Hematopoietic multipotent progenitor cell treated with erythropoietin and hydrocortisone succinate and interleukin-3 and kit ligand, for 8 days (in vitro differentiated cells): Measurements from ENCODE around the gene SUSD6.
"Not testable (repeated sequence)": the region's sequence is repeated elsewhere in the genome, so short reads cannot be mapped to it uniquely, and the experiment has no call there.

Experiments
- DNase-seq: peaks from one replicate; pipeline ENCODE4 v3.0.0-alpha.2; 2015

Gene SUSD6

DNA sequence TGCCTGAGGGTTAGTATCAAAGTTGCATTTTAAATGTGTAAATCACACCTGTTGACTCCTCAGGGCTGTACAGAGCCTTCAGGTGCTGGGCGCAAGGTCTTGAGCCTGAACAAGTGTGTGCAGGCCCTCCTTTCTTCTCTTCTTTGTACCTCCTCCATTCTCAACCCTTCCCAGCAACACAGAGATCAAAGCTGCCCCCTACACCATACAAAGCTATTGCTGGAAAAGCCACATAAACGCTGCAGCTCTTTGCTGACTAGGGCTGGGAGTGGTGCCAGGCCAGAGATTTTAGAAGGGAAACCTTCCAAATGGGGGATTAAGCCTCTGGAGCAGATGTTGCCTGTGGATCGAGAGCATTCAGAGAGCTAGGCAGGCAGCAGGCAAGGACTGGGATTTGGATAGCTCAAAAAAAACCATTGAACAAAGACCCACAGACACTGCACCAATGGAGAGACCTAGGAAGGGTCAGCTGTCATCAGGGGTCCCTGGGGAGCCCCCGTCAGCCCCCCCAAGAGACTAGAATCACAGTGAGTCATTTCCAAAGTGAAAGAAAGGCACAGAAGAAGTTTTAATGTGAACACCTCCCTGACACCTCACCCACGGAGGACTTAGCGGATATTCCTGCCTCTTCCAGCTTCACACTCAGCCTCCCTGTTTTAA lies 18.2 kb upstream of the SUSD6 start:
- DNase-seq, result no peak

DNA sequence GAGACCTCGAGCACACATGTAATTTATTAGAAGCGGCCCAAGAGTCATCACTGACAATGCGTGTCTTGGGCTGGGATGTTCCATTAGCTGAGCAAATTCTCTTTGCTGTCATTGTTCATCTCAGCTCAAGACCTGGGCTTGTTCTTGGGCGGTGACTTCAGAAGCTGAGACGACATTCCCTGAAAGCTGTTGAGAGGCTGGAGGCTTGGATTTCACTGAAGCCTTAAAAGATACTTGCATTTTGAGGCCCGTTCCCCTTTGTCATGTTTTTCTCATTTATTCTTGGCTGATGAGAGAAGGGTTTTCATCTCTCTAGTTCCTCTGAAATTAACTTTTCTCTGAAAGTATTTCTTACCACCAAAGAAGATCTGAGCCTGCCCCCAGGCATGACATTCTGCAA lies 16.6 kb upstream of the SUSD6 start:
- no peak for DNase-seq

DNA sequence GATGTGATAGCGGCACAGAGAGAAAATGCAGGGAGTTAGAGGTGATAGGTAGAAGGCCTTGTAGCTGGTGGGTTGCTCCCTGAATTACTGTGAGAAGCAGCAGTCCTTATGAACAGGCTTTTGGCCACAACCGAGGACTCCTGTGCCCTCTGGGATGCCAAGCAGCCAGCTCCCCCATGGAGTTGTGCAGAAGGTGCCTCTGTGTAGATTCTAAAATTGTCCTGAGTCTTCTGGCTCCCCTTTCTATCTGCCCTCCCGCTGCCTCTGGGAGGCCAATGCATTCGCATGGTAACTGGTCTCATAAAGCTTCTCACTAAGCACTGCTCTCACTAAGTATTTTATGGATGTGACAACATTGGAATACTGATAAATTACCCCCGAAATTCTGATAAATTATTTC lies 16.1 kb upstream of the SUSD6 start:
- no peak for DNase-seq

DNA sequence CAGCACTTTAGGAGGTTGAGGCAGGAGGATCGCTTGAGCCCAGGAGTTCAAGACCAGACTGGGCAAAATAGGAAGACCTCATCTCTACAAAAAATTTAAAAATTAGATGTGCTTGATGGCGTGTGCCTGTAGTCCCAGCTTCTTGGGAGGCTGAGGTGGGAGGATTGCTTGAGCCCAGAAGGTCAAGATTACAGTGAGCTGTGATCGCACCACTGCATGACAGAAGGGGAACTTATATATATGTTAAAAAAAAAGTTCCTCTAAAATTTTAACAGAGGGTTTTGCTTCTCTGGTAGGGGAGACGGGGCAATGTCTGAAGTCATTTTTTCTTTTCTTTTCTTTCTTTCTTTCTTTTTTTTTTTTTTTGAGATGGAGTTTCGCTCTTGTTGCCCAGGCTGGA lies 12.0 kb upstream of the SUSD6 start:
- not testable (repeated sequence) for DNase-seq

DNA sequence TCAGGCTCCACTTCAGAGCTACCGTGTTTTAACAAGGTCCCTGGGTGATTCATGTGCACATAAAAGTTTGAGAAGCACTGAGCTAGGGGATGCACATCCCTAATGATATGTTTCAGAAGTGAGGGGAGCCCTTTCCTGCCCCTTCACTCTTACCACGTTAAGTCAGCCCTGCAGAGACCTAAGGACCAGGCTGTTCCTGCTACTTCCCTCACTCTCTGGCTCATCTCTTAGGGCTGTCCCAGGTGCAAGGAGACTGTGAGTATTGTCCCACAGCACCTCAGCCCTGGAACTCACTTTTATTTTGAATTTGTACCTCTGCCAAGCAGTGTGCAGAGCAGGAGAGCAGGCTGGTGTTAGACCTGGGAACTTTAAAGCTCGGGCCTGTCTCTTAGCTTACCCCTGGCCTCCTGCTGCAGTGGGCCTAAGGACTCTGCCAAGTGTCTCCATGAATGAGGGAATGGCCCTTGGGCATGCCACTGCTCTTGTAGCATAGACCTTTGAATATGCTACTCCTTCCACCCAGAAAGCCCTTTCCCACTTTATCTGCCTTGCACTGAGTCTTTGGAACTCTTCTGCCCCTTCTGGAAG lies 11.0 kb upstream of the SUSD6 start:
- DNase-seq, result no peak

DNA sequence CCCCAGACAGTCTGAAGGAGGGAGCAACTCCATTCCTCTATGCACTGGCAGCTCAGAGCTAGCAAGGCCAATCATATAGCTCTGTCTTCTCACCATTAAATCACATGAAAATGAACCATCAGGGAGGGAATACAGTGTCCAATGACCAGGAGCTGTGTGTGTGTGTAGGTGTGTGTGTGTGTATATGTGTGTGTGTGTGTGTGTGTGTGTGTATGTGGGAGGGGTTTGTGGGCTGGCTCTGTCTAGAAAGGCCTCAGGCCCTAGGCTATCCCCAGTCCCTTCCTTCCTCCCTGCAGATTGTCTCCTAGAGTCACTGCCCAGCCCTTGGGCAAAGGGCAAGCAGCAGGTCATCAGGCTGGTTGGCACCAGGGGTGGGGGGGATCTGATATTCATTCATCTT lies 5.7 kb upstream of the SUSD6 start:
- DNase-seq, result no peak

DNA sequence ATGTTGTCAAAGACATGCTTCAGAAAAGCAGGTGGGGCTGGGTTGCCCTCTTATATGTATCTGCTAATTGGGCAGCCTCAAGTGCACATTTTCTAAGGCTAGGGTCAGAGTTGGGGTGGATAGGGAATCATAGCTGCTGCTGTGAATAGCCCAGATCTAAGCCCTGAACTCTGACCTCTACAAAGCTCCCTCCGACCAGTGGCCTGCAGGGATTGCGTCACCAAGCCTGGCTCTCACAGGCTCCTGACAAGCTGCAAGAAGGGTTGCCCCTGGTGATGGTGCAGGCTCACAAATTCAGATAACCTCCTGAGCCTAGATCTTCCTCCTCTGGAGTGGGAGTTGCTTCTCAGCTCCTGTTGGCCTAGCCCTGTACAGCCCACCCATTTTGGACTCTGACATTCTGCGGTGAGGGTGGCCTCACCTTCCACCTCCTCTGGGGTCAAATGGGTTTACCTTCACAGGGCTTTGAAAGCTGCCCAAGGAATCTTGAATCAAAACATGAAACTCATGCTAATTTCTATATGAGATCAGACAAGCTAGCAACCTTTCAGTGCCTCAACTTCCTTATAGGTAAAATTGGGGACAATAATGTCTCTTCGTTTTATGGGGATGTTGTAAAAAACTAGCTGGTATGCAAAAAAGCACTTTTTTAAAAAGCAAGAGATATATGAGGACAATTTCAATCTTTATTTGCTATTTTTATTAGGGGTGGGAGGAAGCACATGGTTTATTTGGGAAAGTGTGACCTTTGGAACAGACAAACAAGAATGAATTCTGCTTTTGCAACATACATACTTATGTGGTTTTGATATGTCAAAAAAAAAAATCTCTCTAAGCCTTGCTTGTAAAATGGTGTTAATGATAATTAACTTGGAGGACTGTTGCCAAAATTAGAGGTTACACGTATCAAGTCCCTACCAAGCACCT lies 4.9 kb upstream of the SUSD6 start:
- no peak for DNase-seq

DNA sequence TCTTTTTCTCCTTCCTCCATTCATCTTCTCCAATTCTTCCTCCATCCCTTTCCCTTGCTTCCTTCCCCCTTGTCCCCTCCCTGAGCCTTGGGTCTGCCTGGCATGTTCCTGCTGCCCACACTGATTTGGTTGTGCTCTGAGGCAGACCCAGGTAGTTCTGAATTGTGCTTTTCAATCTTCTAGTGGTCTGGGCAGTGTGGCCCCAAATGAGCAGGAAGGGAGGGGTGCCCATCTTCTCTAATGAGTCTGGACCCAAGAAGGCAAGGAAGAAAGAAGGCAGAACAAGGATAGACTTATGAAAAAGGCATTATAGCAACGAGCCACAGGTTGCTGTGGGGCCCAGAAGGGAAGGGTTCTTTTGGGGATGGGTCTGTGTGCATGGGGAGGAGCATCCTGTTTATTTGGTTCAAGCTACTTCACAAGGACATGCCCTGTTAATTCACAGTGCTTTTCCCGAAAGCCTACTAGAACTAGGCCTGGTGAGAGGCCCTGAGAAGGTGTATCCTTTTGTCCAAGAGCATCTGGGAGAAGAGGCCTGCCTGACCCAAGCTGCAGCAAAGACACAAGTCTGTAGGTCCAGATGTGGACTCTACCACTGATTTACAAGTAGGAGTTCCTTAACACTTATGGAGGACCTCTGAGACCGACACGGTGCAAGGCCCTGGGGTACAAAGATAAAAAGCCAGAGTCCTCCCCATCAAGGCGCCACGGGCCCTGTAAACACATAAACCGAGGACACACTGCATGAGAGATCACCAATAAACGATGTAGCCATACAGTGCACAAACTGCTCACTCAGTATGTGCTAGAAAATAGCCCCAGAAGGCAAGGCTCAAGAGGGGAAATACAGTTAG lies 1.1 kb upstream of the SUSD6 start:
- no peak for DNase-seq

DNA sequence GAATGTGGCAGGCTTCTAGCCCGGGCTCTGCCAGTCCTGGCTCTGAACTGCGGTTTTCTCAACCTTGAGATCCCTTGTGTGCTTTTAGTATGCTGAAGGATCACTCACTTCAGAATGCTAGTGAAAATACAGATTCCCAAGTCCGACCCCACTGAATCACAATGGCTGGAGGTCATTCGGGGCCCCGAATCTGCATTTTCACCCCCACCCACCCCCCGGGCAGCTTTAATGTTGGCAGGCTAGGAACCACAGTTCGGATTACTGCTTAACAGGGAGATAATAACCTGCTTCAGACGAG lies 573 bp upstream of the SUSD6 start:
- no peak for DNase-seq

DNA sequence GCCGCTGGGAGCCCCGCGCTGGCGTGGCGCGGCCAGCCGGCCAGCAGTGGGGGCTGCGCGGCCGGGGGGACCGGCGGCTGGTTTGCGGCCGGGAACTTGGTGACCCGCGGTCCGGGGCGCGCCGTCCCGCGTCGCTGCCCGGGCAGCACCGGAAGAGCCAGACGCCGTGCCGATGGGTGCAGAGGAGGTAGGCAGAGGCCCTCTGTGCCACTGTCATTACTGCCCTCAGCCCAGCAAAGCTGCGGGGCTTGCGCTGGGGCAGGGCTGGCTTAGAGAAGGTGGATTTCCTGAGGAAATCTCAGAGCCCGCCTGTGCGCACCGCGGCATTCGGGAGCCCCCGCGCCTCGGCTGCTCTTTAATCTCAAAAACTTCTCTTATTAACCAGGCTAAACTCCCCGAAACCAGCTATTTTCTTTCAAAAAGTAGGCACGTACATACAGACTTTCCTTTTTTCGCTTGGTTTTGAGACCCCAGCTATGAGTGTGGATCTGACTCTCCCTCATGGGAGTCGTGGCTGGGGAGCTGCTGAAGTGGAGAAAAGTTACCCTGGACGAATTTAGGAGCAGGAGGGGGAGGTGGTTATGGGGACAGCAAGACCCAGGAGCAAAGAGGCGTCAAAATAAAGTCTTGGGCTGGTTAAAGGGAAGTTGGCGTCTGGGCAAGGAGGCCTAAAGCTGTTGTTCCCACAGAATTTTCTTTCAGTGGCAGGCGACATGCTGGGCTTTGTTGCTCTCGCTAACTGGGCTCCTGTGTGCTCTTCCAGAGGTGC lies 802 bp downstream of the SUSD6 start:
- DNase-seq, result peak; percentile 40

DNA sequence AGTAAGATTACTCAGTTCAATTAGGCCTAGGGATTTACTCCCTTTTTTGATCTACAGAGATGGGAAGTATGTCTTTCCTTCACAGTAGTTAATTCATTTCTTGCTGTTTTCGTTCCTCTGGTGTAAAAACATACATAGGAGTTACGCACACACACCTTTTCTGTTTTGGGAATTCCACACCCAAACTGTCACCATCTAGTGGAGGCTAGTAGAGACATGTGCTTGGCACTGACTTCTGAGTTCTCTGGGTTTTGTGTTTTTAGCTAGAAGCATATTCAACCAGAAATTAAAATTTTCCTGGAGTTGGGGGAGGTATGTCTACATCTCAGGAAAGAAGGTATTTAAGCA lies 1.4 kb downstream of the SUSD6 start:
- DNase-seq, result peak; percentile 59

DNA sequence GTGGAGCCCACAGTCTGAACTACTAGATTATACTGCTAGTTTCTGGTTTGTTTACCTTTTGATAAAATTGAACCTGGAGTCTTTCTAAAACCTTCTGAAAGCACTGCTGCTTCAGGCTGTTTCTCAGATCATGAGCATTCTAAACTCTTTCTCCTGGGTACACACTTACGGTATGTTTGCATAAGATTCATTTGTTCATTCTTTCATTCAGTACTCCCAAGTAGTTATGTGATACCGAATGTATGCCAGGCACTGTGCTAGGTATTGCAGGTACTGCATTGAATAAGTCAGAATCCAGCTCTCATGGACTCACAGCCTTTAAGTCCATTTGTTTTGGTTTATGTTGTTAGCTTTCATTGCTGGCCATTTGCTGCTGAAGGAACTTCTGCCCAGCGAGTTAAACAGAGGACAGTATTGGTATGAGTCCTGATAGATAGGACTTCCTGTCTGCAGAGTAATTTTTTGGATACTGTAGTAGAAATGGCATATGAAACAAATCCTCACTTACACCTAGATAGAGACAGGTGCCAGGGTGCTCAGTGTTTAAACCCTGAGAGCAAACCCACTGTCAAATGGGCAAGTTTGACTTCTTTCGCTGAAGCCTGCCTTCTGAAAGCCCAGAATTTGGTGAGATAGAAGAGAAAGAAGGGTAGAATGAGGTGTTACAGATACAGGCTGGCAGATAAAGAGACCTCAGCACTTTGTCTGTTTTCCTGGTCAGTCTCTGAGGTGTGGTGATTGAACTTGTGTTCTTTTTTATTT lies 2.1 kb downstream of the SUSD6 start:
- no peak for DNase-seq

DNA sequence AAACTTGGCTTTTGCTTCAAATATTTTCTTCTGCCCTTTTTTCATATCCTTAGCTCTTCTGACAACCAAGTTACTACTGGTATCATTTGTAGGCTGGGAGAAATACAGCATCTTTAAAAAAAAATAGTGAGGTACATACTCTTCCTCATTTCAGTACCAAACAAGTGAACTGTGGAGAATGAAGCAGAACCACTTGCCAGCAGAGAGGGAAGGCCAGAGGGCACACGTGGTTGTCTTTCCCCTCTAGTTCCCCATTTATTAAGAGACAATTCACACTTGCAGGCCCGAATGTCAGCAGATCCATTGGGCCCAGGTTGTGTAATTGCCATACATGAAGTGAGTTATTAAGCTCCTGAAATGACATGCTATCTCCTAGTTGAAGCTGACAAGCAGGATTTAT lies 3.2 kb downstream of the SUSD6 start:
- peak; percentile 41 for DNase-seq

DNA sequence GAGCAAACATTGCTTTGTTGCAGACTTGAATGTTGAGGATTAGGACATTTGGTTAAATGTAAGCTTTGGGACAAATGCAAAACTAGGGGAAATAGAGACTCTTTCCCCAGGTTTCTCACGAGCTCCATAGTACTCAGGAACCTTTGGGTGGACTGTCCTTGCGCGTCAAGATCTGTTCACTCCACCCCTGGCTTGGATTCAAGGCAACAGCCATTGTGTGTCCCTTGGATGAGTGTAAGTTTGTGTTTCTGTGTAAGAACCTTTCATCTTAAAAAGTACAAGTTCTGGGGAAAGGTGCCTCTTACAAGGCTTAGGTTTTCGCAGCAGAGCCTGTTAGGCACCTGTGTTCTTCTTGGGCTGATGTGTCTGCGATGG lies 3.7 kb downstream of the SUSD6 start:
- DNase-seq, result peak; percentile 40

DNA sequence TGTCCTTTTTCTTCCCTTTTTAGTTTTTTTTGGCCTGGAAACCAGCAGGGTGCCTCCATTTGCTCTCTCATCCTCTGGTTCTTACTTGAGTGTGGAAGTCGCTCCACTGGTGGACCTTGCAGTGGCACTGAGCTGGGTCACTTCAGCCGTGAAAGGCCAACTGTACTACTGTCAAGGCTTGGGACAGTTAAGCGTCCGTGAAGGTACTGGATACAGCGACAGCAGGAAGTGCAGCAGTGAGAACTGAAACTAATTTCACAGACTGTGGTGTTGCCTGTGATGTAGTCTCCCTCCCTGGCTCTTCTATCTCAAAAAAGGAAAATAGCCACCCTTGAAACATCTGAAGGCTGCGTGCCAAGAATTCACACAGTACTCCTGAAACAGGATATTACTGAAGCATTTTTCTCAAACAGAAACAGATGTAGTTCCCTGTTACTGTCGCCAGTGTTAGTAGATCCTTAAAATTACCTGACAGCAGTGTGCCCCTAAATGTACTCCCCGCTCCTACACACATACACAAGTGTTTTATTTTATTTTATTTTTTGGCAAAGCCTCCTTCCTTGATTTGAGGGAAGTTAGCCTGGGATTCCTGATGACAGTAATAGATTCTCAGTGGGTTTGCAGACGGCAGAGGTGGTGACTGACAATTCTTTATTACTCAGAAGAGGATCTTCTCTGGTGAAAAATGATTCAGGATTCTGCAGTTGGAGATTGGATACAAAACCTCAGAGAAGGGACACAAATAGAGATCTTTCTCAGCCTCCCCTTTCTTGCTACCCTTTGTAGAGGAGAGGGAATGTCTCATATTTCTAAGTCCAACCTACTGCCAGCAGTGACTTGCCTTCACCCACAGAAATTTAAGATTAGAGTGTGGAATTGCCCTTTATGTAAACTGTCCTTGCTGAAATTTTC lies 4.4 kb downstream of the SUSD6 start:
- DNase-seq, result peak; percentile 77

DNA sequence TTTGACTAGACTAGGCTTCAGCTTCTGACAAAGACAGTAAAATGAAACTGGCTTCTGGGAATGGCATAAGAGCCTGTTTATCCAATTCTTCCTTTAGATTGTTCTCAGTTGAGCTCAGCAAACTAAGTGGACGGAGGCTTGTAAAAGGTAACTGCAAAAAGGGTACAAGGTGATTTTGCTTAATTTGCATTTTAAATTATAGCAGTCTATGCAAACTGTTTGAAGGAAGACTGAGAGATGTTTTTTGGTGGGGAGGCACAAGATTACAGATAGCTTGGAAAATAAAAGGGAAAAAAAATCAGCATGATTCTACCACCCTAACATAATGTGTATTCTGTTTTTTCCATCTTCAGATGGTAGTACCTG lies 5.0 kb downstream of the SUSD6 start:
- DNase-seq, result no peak

DNA sequence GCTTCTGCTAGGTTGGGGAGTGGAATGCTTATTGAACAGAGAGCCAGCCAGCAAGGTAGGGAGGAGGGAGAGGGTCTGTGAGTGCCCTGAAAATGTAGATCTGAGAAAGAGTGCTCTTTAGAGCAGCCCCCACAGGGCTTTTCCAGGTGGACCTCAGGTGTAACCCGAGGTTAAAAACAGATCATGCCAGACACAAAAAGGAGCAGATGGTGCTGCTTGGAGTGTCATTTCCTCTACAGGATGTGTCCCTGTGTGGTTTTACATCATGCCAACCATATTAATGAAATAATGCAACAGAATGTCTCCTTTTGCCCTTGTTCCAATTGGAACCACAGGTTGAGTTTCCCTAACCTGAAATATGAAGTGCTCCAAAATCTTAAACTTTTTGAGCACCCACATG lies 6.4 kb downstream of the SUSD6 start:
- no peak for DNase-seq

DNA sequence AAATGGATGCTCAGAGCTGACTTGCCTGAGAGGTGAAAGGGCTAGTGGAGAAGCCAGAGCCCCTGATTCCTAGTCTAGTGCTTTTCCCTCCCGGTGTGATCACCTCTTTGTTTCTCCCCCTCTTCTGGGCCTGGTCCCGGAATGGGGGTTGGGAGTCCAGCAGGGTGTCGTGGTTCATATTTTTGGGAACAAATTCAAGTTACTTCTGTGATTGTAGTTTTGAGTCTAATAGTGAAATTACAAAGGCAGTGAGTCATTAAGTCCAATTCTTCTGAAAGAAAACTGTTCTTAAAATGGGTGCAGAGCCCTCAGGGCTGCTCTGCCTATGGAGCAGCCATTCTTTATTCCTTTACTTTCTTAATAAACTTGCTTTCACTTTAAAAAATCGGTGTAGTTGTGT lies 7.6 kb downstream of the SUSD6 start:
- no peak for DNase-seq

DNA sequence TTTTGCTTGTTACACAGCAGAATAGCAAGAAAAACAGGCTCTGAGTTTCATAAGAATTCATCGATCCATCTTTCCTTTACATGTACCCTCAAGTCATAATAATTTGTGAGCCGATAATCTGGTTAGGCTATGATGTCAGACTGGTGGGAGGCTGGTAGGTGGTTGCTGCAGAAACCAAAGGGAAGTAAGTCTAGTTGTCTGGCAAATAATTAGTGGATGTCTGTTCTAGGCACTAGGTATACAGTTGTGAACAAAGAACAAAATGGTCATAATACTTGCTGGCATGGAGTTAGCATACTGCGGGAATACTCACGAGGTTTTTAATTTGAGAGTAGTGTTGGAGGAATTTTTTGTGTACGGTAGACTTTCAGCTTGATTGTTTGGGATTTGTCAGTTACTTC lies 8.8 kb downstream of the SUSD6 start:
- DNase-seq, result no peak

DNA sequence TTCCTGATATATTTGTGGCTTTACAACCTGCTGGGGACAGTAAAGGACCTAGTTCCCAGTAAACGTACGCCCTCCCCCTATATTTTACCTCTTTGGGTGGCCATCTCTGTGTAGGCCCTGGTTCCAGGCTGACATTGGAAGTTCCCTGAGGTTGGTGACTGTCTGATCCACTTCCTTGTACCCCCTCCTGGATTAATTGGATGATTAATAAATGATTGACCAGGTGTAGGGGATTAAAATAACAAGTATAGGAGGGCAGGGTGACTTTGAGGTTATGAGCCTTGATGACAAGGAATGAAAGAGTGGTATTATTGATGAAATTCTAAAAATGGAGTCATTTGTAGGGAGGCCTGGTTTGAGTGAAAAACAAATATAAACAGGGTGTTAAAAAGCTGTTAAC lies 9.6 kb downstream of the SUSD6 start:
- no peak for DNase-seq

DNA sequence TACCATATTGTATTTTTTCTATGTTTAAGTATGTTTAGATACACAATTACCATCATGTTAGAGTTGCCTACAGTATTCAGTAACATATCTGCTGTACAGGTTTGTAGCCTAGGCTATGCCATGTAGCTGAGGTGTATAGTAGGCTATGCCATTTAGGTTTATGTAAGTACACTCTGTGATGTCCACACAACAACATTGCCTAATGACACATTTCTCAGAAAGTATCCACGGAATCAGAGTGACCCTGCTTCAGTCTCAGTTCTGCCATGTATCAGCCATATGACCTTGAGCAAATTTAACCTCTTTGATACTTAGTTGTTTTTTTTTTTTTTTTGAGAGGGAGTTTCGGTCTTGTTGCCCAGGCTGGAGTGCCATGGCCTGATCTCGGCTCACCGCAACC lies 12.7 kb downstream of the SUSD6 start:
- DNase-seq, result peak; percentile 43
